K562 (cell line): ENCODE measurements around the gene PELI3. TPM values are rescaled to one million over a fixed set of nuclear protein-coding genes. Genes with fewer than 3 reads are reported as not detected.
A peak's percentile ranks its signal among the peaks of the same experiment; 100 is the strongest.

Source experiments
- BACH1 ChIP-seq: fragments of 200-800 bp; sonication (Bioruptor generic); IDR thresholded peaks from 2 replicates; pipeline ENCODE4 v1.6.1; 2016; ENCODE audit warnings: missing genetic modification characterization, missing compliant biosample characterization
- EP400 ChIP-seq: fragments of 450-650 bp; IDR thresholded peaks from 2 replicates; pipeline ENCODE4 v1.6.1; 2017; ENCODE audit warnings: antibody characterized with exemption, mild to moderate bottlenecking, moderate library complexity
- FOS ChIP-seq: IDR thresholded peaks from 3 replicates; pipeline ENCODE4 v1.6.1; 2011; ENCODE audit not compliant: insufficient read length; ENCODE audit errors: extremely low read depth
- FOXK1 ChIP-seq: sonication (generic); formaldehyde crosslinking; IDR thresholded peaks from 2 replicates; pipeline ENCODE4 v1.8.0; 2022; ENCODE audit warnings: missing genetic modification reagents, mild to moderate bottlenecking, borderline replicate concordance
- KDM4B ChIP-seq, 2 experiments: fragments of 450-650 bp in 1 of 2; sonication (generic) in 1 of 2; IDR thresholded peaks; 2 replicates each; pipeline ENCODE4 v1.6.1; 2016 to 2017; ENCODE audit warnings: borderline replicate concordance in 2 of 2, antibody characterized with exemption in 1 of 2, low read depth in 1 of 2, mild to moderate bottlenecking in 1 of 2
- L3MBTL2 ChIP-seq: fragments of 450-650 bp; IDR thresholded peaks from 2 replicates; pipeline ENCODE4 v1.6.1; 2016; ENCODE audit warnings: mild to moderate bottlenecking, moderate library complexity
- RHOXF2B ChIP-seq: fragments of 250-450 bp; sonication (Bioruptor Pico); conservative IDR thresholded peaks from 2 replicates; pipeline ENCODE4 v1.5.1; 2021
- SMARCA4 ChIP-seq: fragments of 450-650 bp; IDR thresholded peaks from 2 replicates; pipeline ENCODE4 v1.6.1; 2016
- ZNF282 ChIP-seq: sonication (generic); formaldehyde crosslinking; IDR thresholded peaks from 2 replicates; pipeline ENCODE4 v1.8.1; 2023; ENCODE audit warnings: missing genetic modification reagents
- polyA plus RNA-seq, 8 experiments: library from polyadenylated mRNA; depleted of rRNA in 4 of 8; stranded (reverse) in 5 of 8; unstranded in 3 of 8; fragments of >200 nt; fragmentation: Nextera tagmentation in 2 of 8; fragmentation: Illumina TruSeq in 1 of 8; extraction: Ambion mirVana in 2 of 8; extraction: Trizol in 1 of 8; gene quantifications; 2 replicates each; pipeline versions ENCODE4 v1.2.1 to v1.2.3, GENCODE V29; 2011 to 2014; ENCODE audit warnings: inconsistent platforms in 1 of 8, missing spikeins in 1 of 8
- total RNA-seq, 7 experiments: library from RNA; depleted of rRNA in 6 of 7; stranded (reverse); fragments of >200 nt in 6 of 7; fragmentation: Illumina TruSeq in 2 of 7; extraction: Trizol in 2 of 7; gene quantifications; 2 replicates each; pipeline versions ENCODE4 v1.2.1 to v1.2.3, GENCODE V29; 2011 to 2021; ENCODE audit warnings: low replicate concordance in 1 of 7
- TF ChIP-seq, protein P1 (sequence below): fragments of 250-450 bp; sonication (Bioruptor Pico); IDR thresholded peaks from 2 replicates; pipeline ENCODE4 v1.4.0; 2020; ENCODE audit warnings: borderline replicate concordance
- TF ChIP-seq, protein P2 (sequence below): fragments of 250-450 bp; sonication (Bioruptor Pico); IDR thresholded peaks from 2 replicates; pipeline ENCODE4 v1.5.0; 2021
- TF ChIP-seq, protein P3 (sequence below): sonication (generic); formaldehyde crosslinking; IDR thresholded peaks from 2 replicates; pipeline ENCODE4 v1.9.0; 2022; ENCODE audit warnings: mild to moderate bottlenecking, missing genetic modification reagents
- TF ChIP-seq, protein P4 (sequence below): sonication (generic); formaldehyde crosslinking; IDR thresholded peaks from 2 replicates; pipeline ENCODE4 v1.8.0; 2023; ENCODE audit warnings: missing genetic modification reagents, mild to moderate bottlenecking, borderline replicate concordance
- TF ChIP-seq, protein P5 (sequence below): fragments of 450-650 bp; IDR thresholded peaks from 2 replicates; pipeline ENCODE4 v1.7.1; 2018; ENCODE audit warnings: mild to moderate bottlenecking, low read depth; ENCODE audit not compliant: partially characterized antibody

Gene PELI3
- total and polyA plus RNA-seq, 9 of the 15 experiments (the other 6 are each of a cell fraction or from before 2014, with no cell fraction given), result 0.17 to 4.2 (median 1.9) TPM

DNA sequence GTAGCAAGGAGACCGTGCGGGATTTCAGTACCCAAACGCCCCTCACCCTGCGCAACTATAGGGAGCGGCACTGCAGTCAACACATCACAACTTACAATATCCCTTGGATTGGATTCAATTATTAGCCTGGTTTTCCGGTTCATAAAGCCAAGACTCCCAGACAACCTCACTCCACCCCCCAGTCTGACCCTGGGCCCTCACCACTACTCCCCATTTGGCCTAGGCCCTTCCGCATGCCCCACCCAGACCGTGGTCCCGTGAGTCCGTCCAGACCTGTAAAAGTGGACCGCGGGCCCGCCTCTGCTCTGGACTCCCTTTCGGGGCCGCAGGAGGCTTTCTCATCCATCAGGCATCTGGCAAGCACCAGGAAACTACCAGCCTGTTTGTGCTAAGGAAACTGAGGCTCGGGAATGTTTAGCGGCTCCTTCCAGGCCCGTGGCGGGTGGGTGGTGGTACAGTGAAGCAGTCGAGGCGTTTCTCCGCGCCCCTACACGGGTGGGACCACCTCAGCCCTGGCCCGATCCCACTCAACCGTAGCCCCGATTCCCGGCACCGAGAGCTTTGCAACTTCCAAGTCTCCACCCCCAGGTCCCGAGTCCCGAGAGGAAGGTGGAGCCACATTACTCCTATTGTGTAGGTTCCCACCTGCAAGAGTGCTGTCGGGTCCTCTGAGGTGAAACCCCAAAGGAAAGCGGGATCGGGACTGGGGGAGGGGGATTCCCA, 12.8 kb downstream of the PELI3 start (continued):
- TF ChIP-seq FOS (no peak), FOXK1 (CRISPR knock-in tag) (peak; percentile 86; the same call in 1 of the 2 replicates), SMARCA4 (no peak), L3MBTL2 (no peak), EP400 (no peak), RHOXF2B (CRISPR knock-in tag) (0 out of 2 replicates have a peak, but pooled peaks have one; percentile 14), KDM4B (IDR thresholded peaks at IDR 0.05; ENCODE audit: borderline replicate concordance in 2 of 2, low read depth in 1 of 2) (no peak), BACH1 (tag) (no peak), ZNF282 (no peak)
- TF ChIP-seq, protein P1, sequence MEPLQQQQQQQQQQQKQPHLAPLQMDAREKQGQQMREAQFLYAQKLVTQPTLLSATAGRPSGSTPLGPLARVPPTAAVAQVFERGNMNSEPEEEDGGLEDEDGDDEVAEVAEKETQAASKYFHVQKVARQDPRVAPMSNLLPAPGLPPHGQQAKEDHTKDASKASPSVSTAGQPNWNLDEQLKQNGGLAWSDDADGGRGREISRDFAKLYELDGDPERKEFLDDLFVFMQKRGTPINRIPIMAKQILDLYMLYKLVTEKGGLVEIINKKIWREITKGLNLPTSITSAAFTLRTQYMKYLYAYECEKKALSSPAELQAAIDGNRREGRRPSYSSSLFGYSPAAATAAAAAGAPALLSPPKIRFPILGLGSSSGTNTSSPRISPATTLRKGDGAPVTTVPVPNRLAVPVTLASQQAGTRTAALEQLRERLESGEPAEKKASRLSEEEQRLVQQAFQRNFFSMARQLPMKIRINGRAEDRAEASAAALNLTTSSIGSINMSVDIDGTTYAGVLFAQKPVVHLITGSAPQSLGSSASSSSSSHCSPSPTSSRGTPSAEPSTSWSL (CRISPR knock-in tag), result no peak
- TF ChIP-seq, protein P2, sequence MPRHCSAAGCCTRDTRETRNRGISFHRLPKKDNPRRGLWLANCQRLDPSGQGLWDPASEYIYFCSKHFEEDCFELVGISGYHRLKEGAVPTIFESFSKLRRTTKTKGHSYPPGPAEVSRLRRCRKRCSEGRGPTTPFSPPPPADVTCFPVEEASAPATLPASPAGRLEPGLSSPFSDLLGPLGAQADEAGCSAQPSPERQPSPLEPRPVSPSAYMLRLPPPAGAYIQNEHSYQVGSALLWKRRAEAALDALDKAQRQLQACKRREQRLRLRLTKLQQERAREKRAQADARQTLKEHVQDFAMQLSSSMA (CRISPR knock-in tag), result peak; percentile 51; the same call in 1 of the 2 replicates
- TF ChIP-seq, protein P3, sequence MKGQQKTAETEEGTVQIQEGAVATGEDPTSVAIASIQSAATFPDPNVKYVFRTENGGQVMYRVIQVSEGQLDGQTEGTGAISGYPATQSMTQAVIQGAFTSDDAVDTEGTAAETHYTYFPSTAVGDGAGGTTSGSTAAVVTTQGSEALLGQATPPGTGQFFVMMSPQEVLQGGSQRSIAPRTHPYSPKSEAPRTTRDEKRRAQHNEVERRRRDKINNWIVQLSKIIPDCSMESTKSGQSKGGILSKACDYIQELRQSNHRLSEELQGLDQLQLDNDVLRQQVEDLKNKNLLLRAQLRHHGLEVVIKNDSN (CRISPR knock-in tag), result 0 out of 2 replicates have a peak, but pooled peaks have one; percentile 6
- TF ChIP-seq, protein P4, sequence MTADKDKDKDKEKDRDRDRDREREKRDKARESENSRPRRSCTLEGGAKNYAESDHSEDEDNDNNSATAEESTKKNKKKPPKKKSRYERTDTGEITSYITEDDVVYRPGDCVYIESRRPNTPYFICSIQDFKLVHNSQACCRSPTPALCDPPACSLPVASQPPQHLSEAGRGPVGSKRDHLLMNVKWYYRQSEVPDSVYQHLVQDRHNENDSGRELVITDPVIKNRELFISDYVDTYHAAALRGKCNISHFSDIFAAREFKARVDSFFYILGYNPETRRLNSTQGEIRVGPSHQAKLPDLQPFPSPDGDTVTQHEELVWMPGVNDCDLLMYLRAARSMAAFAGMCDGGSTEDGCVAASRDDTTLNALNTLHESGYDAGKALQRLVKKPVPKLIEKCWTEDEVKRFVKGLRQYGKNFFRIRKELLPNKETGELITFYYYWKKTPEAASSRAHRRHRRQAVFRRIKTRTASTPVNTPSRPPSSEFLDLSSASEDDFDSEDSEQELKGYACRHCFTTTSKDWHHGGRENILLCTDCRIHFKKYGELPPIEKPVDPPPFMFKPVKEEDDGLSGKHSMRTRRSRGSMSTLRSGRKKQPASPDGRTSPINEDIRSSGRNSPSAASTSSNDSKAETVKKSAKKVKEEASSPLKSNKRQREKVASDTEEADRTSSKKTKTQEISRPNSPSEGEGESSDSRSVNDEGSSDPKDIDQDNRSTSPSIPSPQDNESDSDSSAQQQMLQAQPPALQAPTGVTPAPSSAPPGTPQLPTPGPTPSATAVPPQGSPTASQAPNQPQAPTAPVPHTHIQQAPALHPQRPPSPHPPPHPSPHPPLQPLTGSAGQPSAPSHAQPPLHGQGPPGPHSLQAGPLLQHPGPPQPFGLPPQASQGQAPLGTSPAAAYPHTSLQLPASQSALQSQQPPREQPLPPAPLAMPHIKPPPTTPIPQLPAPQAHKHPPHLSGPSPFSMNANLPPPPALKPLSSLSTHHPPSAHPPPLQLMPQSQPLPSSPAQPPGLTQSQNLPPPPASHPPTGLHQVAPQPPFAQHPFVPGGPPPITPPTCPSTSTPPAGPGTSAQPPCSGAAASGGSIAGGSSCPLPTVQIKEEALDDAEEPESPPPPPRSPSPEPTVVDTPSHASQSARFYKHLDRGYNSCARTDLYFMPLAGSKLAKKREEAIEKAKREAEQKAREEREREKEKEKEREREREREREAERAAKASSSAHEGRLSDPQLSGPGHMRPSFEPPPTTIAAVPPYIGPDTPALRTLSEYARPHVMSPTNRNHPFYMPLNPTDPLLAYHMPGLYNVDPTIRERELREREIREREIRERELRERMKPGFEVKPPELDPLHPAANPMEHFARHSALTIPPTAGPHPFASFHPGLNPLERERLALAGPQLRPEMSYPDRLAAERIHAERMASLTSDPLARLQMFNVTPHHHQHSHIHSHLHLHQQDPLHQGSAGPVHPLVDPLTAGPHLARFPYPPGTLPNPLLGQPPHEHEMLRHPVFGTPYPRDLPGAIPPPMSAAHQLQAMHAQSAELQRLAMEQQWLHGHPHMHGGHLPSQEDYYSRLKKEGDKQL (CRISPR knock-in tag), result 0 out of 2 replicates have a peak, but pooled peaks have one; percentile 66
- TF ChIP-seq, protein P5, sequence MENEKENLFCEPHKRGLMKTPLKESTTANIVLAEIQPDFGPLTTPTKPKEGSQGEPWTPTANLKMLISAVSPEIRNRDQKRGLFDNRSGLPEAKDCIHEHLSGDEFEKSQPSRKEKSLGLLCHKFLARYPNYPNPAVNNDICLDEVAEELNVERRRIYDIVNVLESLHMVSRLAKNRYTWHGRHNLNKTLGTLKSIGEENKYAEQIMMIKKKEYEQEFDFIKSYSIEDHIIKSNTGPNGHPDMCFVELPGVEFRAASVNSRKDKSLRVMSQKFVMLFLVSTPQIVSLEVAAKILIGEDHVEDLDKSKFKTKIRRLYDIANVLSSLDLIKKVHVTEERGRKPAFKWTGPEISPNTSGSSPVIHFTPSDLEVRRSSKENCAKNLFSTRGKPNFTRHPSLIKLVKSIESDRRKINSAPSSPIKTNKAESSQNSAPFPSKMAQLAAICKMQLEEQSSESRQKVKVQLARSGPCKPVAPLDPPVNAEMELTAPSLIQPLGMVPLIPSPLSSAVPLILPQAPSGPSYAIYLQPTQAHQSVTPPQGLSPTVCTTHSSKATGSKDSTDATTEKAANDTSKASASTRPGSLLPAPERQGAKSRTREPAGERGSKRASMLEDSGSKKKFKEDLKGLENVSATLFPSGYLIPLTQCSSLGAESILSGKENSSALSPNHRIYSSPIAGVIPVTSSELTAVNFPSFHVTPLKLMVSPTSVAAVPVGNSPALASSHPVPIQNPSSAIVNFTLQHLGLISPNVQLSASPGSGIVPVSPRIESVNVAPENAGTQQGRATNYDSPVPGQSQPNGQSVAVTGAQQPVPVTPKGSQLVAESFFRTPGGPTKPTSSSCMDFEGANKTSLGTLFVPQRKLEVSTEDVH, result no peak
